Activated T-helper 17 cell treated with anti-CD3 and anti-CD28 coated beads, Interleukin-2, amount 50 U/mL, for 72 hours (primary cell): ENCODE results near the gene ANKRD30BL. TPM values are rescaled to one million over a fixed set of nuclear protein-coding genes. Genes with fewer than 3 reads are reported as not detected.
"Not testable (repeated sequence)": the region's sequence is repeated elsewhere in the genome, so short reads cannot be mapped to it uniquely, and the experiment has no call there.

Source experiments
- ATAC-seq: fragments of 150-1000 bp; cut with Tn5 transposase; replicated peaks from 2 replicates; pipeline ENCODE4 v1.10.0; 2021; ENCODE audit warnings: mild to moderate bottlenecking, moderate library complexity
- H3K27ac Mint-ChIP-seq: one replicate; pipeline ENCODE4 v1.8.0; 2022; ENCODE audit warnings: mixed read lengths
- H3K27me3 Mint-ChIP-seq: one replicate; pipeline ENCODE4 v1.8.0; 2022; ENCODE audit warnings: mixed read lengths
- H3K36me3 Mint-ChIP-seq: one replicate; pipeline ENCODE4 v1.8.0; 2022; ENCODE audit warnings: low read depth, mild to moderate bottlenecking, mixed read lengths
- H3K4me1 Mint-ChIP-seq: one replicate; pipeline ENCODE4 v1.8.0; 2022; ENCODE audit warnings: mixed read lengths
- H3K4me3 Mint-ChIP-seq: one replicate; pipeline ENCODE4 v1.8.0; 2022; ENCODE audit warnings: mild to moderate bottlenecking, mixed read lengths
- H3K9me3 Mint-ChIP-seq: one replicate; pipeline ENCODE4 v1.8.0; 2022; ENCODE audit warnings: mixed read lengths
- total RNA-seq, 2 donors: library from RNA; stranded (reverse); gene quantifications; one replicate each; pipeline ENCODE4 v1.2.3, GENCODE V29; 2022

The ANKRD30BL gene, protein sequence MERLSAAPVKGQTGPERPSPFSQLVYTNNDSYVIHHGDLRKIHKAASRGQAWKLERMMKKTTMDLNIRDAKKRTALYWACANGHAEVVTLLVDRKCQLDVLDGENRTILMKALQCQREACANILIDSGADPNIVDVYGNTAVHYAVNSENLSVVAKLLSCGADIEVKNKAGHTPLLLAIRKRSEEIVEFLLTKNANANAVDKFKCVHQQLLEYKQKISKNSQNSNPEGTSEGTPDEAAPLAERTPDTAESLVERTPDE
- total RNA-seq: not detected

DNA sequence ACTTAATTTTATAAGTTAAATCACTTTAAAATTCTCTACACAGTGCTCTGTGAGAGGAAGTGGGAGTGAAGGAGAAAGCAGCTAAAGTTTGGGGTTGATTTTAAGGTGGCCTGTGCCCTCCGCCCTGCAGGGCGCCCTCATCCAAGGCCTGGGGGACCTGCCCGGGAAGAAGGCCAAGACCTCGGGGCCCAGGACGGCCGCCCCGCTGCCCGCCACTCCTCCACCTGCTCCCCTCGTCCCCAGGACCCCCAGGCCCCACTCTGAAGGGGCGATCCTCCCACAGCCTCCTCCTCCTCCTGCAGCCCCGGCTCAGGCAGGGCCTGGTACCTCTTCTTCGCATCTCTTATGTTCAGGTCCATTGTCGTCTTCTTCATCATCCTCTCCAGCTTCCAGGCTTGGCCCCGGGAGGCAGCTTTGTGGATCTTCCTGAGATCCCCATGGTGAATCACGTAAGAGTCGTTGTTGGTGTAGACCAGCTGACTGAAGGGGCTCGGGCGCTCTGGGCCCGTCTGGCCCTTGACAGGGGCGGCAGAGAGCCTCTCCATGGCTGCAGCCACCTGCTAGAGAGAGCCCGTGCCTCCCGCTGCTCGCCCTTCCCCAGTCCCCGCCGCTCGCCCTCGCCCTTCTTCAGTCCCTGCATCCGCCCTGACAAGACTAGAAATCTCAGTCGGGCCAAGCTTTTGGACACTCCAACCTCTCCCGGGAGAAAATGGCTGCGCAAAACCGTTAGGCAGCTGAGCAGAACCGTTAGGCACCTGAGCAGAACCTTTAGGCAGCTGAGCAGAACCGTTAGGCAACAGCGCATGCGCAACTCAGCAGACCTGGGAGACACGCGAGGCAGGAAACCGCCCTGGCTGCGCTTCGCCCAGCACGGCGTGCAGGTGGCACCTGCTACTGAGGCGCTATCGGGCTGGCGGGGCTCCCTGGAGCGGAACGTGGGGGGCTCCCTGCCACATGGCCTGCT, at the start of gene ANKRD30BL:
TSS of gene ANKRD30BL (minus strand) at position 792 of the 964 bp plus-strand sequence. CDS start at position 545, 247 bp downstream.
- not testable (repeated sequence) for ATAC-seq, H3K36me3 Mint-ChIP-seq, H3K9me3 Mint-ChIP-seq, H3K4me3 Mint-ChIP-seq, H3K27ac Mint-ChIP-seq, H3K27me3 Mint-ChIP-seq, H3K4me1 Mint-ChIP-seq

DNA sequence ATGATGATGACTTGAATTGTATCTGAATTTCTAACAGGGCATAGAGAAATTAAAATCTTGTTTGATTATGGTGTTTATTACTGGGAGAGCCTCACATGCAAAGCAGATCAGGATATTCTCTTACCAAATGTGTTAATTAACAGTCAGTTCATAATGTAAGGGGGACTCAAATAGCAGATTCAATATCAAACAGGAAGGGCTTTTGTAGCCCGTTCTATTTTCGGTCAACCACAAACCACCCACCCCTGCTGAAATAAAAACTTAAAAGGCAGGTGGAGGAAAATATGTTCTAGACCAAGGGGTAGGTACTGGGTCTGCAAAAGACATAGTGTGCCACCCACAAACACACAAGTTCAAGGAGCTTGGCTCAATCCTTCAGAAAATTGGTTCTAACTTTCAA, 41.1 kb upstream of the ANKRD30BL start:
- H3K4me3 Mint-ChIP-seq, ATAC-seq, H3K9me3 Mint-ChIP-seq: not testable (repeated sequence)

DNA sequence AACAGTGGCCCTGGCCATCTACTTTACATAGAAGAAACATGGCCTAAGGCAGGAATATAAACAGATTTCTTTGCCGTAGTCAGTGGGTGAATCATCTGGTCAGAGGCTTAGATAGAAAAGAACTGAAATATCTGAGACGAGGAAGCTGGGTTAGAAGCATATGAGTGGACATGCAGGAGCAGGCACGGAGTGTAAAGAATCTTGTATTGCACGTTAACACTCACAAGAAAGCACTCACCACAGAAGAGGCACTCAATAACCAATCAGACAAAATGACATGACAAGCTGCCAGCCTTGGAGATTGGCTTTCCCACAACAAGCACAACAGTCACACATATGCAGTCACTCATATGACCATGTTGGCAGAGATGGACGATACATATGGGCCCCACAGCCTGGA, 31.1 kb upstream of the ANKRD30BL start:
- H3K4me3 Mint-ChIP-seq, H3K4me1 Mint-ChIP-seq, H3K27ac Mint-ChIP-seq, H3K9me3 Mint-ChIP-seq, H3K27me3 Mint-ChIP-seq, H3K36me3 Mint-ChIP-seq, ATAC-seq: not testable (repeated sequence)

More for the DNA sequence above, 41.1 kb upstream of the ANKRD30BL start:
- H3K27ac Mint-ChIP-seq, H3K27me3 Mint-ChIP-seq, H3K4me1 Mint-ChIP-seq, H3K36me3 Mint-ChIP-seq: not testable (repeated sequence)

DNA sequence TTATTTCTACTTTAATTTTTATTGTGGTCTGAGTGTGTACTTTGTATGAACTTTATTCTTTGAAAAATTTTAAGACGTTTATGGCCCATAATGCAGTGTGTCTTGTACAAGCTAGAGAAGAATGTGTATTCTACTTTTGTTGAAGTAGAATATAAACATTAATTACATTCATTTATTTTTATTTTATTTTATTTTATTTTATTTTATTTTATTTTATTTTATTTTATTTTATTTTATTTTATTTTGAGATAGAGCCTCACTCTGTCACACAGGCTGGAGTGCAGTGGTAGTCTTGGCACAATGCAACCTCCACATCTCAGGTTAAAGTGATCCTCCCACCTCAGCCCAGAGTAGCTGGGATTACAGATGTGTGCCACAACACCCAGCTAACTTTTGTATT, 5.3 kb upstream of the ANKRD30BL start:
- H3K27ac Mint-ChIP-seq, H3K27me3 Mint-ChIP-seq, H3K4me3 Mint-ChIP-seq, ATAC-seq, H3K36me3 Mint-ChIP-seq, H3K9me3 Mint-ChIP-seq, H3K4me1 Mint-ChIP-seq: not testable (repeated sequence)

DNA sequence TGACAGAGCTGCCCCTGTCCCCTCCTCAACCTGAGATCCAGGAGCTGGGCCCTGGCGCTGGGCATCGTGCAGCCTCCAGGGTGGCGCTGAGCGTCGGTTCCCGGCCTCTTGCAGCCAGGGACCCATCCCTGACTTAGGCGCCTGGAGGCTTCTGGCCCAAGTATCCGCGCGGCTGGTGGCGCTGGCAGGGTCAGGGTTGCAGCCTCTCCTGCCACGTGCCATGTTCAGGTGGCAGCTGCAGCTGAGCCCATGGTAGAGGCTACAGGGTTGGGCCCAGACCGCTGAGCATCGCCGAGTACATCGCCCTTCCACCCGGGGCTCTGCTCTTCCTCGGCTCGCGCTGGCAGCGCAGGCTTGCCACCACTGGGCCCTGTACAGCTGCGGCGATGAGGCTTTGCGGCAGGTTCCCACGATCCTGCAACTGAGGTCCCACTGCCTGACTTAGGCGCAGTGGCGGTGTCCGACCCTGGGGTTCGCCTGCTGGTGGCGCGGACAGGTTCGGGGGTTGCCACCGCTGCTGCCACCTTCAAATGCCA, 441 bp upstream of the ANKRD30BL start:
- H3K36me3 Mint-ChIP-seq, H3K27ac Mint-ChIP-seq, ATAC-seq, H3K4me1 Mint-ChIP-seq, H3K4me3 Mint-ChIP-seq, H3K9me3 Mint-ChIP-seq, H3K27me3 Mint-ChIP-seq: not testable (repeated sequence)

DNA sequence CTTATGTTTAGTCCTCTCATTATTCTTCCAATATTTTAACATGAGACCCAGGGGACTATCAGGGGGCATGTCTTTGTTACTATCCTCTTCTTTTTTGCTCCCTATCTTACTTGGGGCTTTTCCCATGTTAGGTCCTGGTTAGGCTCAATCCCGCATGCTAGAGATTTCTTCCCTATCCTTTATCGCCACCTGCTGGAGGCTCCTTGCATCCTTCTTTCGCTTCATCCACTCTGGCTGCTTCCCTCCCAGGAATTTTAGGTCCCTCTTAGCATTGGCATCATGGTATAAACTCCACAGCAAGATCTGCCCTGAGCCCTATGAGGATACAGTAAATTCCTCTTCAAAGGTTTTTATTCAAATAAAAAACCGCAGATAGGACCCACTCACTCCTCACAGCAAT, 15.0 kb downstream of the ANKRD30BL start:
- ATAC-seq, H3K27me3 Mint-ChIP-seq, H3K4me1 Mint-ChIP-seq, H3K9me3 Mint-ChIP-seq, H3K27ac Mint-ChIP-seq, H3K36me3 Mint-ChIP-seq, H3K4me3 Mint-ChIP-seq: not testable (repeated sequence)
